SK-N-SH (cell line): ENCODE measurements around the gene PIP5KL1. TPM values are rescaled to one million over a fixed set of nuclear protein-coding genes. Genes with fewer than 3 reads are reported as not detected.

Source experiments
- CTCF ChIA-PET: fragments of 300-600, 350-600 bp; formaldehyde crosslinking; extraction: SDS; loops from one replicate; lab custom pipeline; 2021; lab: Yijun Ruan, JAX
- POLR2A ChIA-PET: fragments of 350-600 bp; sonication (Branson Sonifier 250); formaldehyde crosslinking; extraction: SDS; loops from one replicate; lab custom pipeline; 2020; ENCODE audit warnings: antibody characterized with exemption, inconsistent platforms; lab: Yijun Ruan, JAX
- DNase-seq: peaks from one replicate; pipeline ENCODE4 v3.0.0; 2012
- H2AFZ ChIP-seq: fragments of 200-600 bp; sonication (generic); 2 replicates; pipeline ENCODE4 v1.8.1; 2016; ENCODE audit warnings: antibody characterized with exemption, mild to moderate bottlenecking, low read depth
- H3F3A ChIP-seq: fragments of 200-600 bp; sonication (generic); replicated peaks from 2 replicates; pipeline ENCODE3; 2016; ENCODE audit warnings: antibody characterized with exemption, mild to moderate bottlenecking; ENCODE audit not compliant: insufficient read depth
- H3K27ac ChIP-seq, 2 experiments: fragments of 200-500 bp in 1 of 2; fragments of 200-600 bp in 1 of 2; sonication (Bioruptor generic) in 1 of 2; sonication (generic), shearing (Covaris generic) in 1 of 2; 2 replicates each; pipeline versions ENCODE4 v1.5.1 to v1.6.1; 2014 to 2016; ENCODE audit warnings: low read depth in 2 of 2, inconsistent platforms in 1 of 2, low read length in 1 of 2, mild to moderate bottlenecking in 1 of 2, mixed read lengths in 1 of 2
- H3K27me3 ChIP-seq: fragments of 200-600 bp; sonication (generic), shearing (Covaris generic); 2 replicates; pipeline ENCODE4 v1.6.1; 2016; ENCODE audit warnings: mixed run types; ENCODE audit not compliant: insufficient read depth
- H3K36me3 ChIP-seq, 2 experiments: fragments of 200-500 bp in 1 of 2; fragments of 200-600 bp in 1 of 2; sonication (Bioruptor generic) in 1 of 2; sonication (generic) in 1 of 2; replicated peaks in 1 of 2; 2 replicates each; pipeline versions ENCODE3 to v1.5.1; 2014 to 2016; ENCODE audit warnings: low read length in 1 of 2, mild to moderate bottlenecking in 1 of 2; ENCODE audit not compliant: insufficient read depth in 2 of 2, control insufficient read depth in 1 of 2
- H3K4me1 ChIP-seq, 2 experiments: fragments of 200-500 bp in 1 of 2; fragments of 200-600 bp in 1 of 2; sonication (Bioruptor generic) in 1 of 2; sonication (generic), shearing (Covaris generic) in 1 of 2; 2 replicates each; pipeline versions ENCODE4 v1.5.1 to v1.6.1; 2014 to 2016; ENCODE audit warnings: low read depth in 1 of 2, low read length in 1 of 2, mixed run types in 1 of 2; ENCODE audit not compliant: insufficient read depth in 2 of 2, control insufficient read depth in 1 of 2
- H3K4me2 ChIP-seq: fragments of 200-600 bp; sonication (generic), shearing (Covaris generic); 2 replicates; pipeline ENCODE4 v1.6.1; 2017; ENCODE audit warnings: mixed run types
- H3K4me3 ChIP-seq, 2 experiments: fragments of 200-500 bp in 1 of 2; fragments of 200-600 bp in 1 of 2; sonication (Bioruptor generic) in 1 of 2; sonication (generic), shearing (Covaris generic) in 1 of 2; 2 replicates each; pipeline versions ENCODE4 v1.5.1 to v1.8.1; 2014 to 2016; ENCODE audit warnings: low read depth in 2 of 2, inconsistent platforms in 1 of 2, low read length in 1 of 2, mild to moderate bottlenecking in 1 of 2, mixed read lengths in 1 of 2, moderate library complexity in 1 of 2
- H3K79me2 ChIP-seq: fragments of 200-600 bp; sonication (generic); 2 replicates; pipeline ENCODE4 v1.8.1; 2017; ENCODE audit warnings: mild to moderate bottlenecking; ENCODE audit not compliant: insufficient read depth
- H3K9ac ChIP-seq: fragments of 200-600 bp; sonication (generic); 2 replicates; pipeline ENCODE4 v1.6.1; 2017; ENCODE audit warnings: mixed run types
- H3K9me2 ChIP-seq: fragments of 200-600 bp; sonication (generic); 2 replicates; pipeline ENCODE4 v1.6.1; 2017; ENCODE audit warnings: mixed run types
- H3K9me3 ChIP-seq: fragments of 200-600 bp; sonication (generic); 2 replicates; pipeline ENCODE4 v1.6.1; 2017; ENCODE audit warnings: mixed run types, mild to moderate bottlenecking, moderate library complexity
- H4K20me1 ChIP-seq: fragments of 200-600 bp; sonication (generic); 2 replicates; pipeline ENCODE4 v1.6.1; 2017; ENCODE audit warnings: mild to moderate bottlenecking, mixed run types; ENCODE audit not compliant: insufficient read depth
- CHD2 ChIP-seq: fragments of 150-350 bp; IDR thresholded peaks from 2 replicates; pipeline ENCODE4 v1.6.1; 2018; ENCODE audit warnings: low read length; ENCODE audit not compliant: partially characterized antibody
- EP300 ChIP-seq, 2 experiments: IDR thresholded peaks; 2 replicates each; pipeline versions ENCODE4 v1.4.0 to v1.6.1; 2012; ENCODE audit warnings: borderline replicate concordance in 1 of 2, low read depth in 1 of 2, low read length in 1 of 2
- FOXJ3 ChIP-seq: sonication (generic); formaldehyde crosslinking; IDR thresholded peaks from 2 replicates; pipeline ENCODE4 v1.5.1; 2020; ENCODE audit warnings: mild to moderate bottlenecking, missing genetic modification reagents
- GATA2 ChIP-seq: sonication (generic); formaldehyde crosslinking; IDR thresholded peaks from 2 replicates; pipeline ENCODE4 v1.5.0; 2020; ENCODE audit warnings: mild to moderate bottlenecking, missing genetic modification reagents
- IRF3 ChIP-seq: fragments of 150-350 bp; IDR thresholded peaks from 2 replicates; pipeline ENCODE4 v1.6.1; 2016; ENCODE audit warnings: mild to moderate bottlenecking, low read depth, low read length
- MXI1 ChIP-seq: IDR thresholded peaks from 2 replicates; pipeline ENCODE4 v1.6.1; 2012; ENCODE audit warnings: mild to moderate bottlenecking, low read depth, low read length, improper control_type of control experiment
- NFIC ChIP-seq: IDR thresholded peaks from 2 replicates; pipeline ENCODE4 v1.4.0; 2012; ENCODE audit warnings: borderline replicate concordance
- NRF1 ChIP-seq: IDR thresholded peaks from 2 replicates; pipeline ENCODE4 v1.6.1; 2012; ENCODE audit warnings: low read depth, mild to moderate bottlenecking, low read length
- RAD21 ChIP-seq: IDR thresholded peaks from 2 replicates; pipeline ENCODE4 v1.6.1; 2012; ENCODE audit warnings: mild to moderate bottlenecking, low read length
- RCOR1 ChIP-seq: fragments of 150-350 bp; IDR thresholded peaks from 2 replicates; pipeline ENCODE4 v1.6.1; 2017; ENCODE audit warnings: antibody characterized with exemption, low read length
- RFX5 ChIP-seq: IDR thresholded peaks from 2 replicates; pipeline ENCODE4 v1.6.1; 2012; ENCODE audit warnings: mild to moderate bottlenecking, improper control_type of control experiment, low read length
- RXRA ChIP-seq: IDR thresholded peaks from 2 replicates; pipeline ENCODE4 v1.4.0; 2012; ENCODE audit warnings: low read depth, mild to moderate bottlenecking, borderline replicate concordance
- SIN3A ChIP-seq: IDR thresholded peaks from 2 replicates; pipeline ENCODE4 v1.6.1; 2012; ENCODE audit warnings: low read depth, mild to moderate bottlenecking, low read length, moderate library complexity, borderline replicate concordance
- SMC3 ChIP-seq: IDR thresholded peaks from 2 replicates; pipeline ENCODE4 v1.6.1; 2012; ENCODE audit warnings: low read depth, low read length, improper control_type of control experiment
- ZBTB33 ChIP-seq: IDR thresholded peaks from 2 replicates; pipeline ENCODE4 v1.4.0; 2012; ENCODE audit warnings: low read depth, borderline replicate concordance
- WGBS: methylation state at CpG from one replicate; pipeline ENCODE4 v1.1.6; 2017; ENCODE audit warnings: low lambda C conversion rate; 5-methylcytosine and 5-hydroxymethylcytosine counted together
- polyA plus RNA-seq, 3 experiments: library from polyadenylated mRNA; depleted of rRNA; stranded (reverse); fragments of >200 nt; gene quantifications; 2 replicates each; pipeline ENCODE4 v1.2.3, GENCODE V29; 2012

Gene PIP5KL1
- polyA plus RNA-seq, 1 of the 3 experiments (the other 2 are of a cell fraction) = 4.0 TPM

GRCh38 chr9:127927201-127927987, 3.2 kb downstream of the PIP5KL1 start:
- H3K4me2 ChIP-seq = no peak overlapping the region
- no peak overlapping the region for H3K27ac ChIP-seq
- H2AFZ ChIP-seq = no peak overlapping the region
- no peaks in the 10 kb centered on the region for H3K9me2 ChIP-seq
- H3K9ac ChIP-seq = no peak overlapping the region
- H3F3A ChIP-seq = peaks cover 47% of the 10 kb centered on the region
- H3K4me3 ChIP-seq = no peak overlapping the region
- no peaks in the 10 kb centered on the region for H3K9me3 ChIP-seq
- H3K79me2 ChIP-seq = no peaks in the 10 kb centered on the region
- CTCF ChIA-PET = interaction anchor here (0.6 to 2.1 kb wide), 4 partner anchors 107 to 193 kb away, joined by 3 to 6 read pairs (median 5); partner anchors contain the start of gene TOR2A
- peaks cover 20 to 25% of the 10 kb centered on the region in 2 experiments; a peak in 3 of 4 replicates for H3K4me1 ChIP-seq
- TF ChIP-seq NRF1 (no peak), RFX5 (no peak), RXRA (no peak), CHD2 (no peak), NFIC (no peak), ZBTB33 (no peak), SMC3 (no peak), SIN3A (no peak), MXI1 (no peak), EP300 (IDR thresholded peaks at IDR 0.05; ENCODE audit: borderline replicate concordance in 1 of 2, low read depth in 1 of 2, low read length in 1 of 2) (no peak), IRF3 (no peak), GATA2 (no peak), RAD21 (no peak), RCOR1 (no peak)
- no peaks in the 10 kb centered on the region for H3K36me3 ChIP-seq
- no peak for DNase-seq
- no peaks in the 10 kb centered on the region for H4K20me1 ChIP-seq
- no peaks in the 10 kb centered on the region for H3K27me3 ChIP-seq
- whole genome bisulfite sequencing = 93% methylated on average over 55 of the region's 56 CpGs
- POLR2A ChIA-PET = no interaction called here

GRCh38 chr9:127926906-127927200, 3.7 kb downstream of the PIP5KL1 start:
- no peak overlapping the region for H3K4me2 ChIP-seq
- H3F3A ChIP-seq = peaks cover 50% of the 10 kb centered on the region
- H3K36me3 ChIP-seq = no peaks in the 10 kb centered on the region
- H3K4me3 ChIP-seq = no peak overlapping the region
- H3K9ac ChIP-seq = no peak overlapping the region
- no peak overlapping the region for H2AFZ ChIP-seq
- no peak for DNase-seq
- H3K9me3 ChIP-seq = no peaks in the 10 kb centered on the region
- no peaks in the 10 kb centered on the region for H3K27me3 ChIP-seq
- no peaks in the 10 kb centered on the region for H3K79me2 ChIP-seq
- no peaks in the 10 kb centered on the region for H3K9me2 ChIP-seq
- WGBS = 99% methylated on average over 18 of the region's 19 CpGs
- H3K4me1 ChIP-seq = peaks cover 20 to 25% of the 10 kb centered on the region in 2 experiments; a peak in 3 of 4 replicates
- no peak overlapping the region for H3K27ac ChIP-seq
- H4K20me1 ChIP-seq = no peaks in the 10 kb centered on the region
- POLR2A ChIA-PET = no interaction called here
- TF ChIP-seq NFIC (no peak), IRF3 (no peak), FOXJ3 (CRISPR knock-in tag) (no peak)
- CTCF ChIA-PET = interaction anchor here (0.6 to 1.0 kb wide), 2 partner anchors 164 to 191 kb away, joined by 3 read pairs; no protein-coding TSS in a partner anchor
